HG02970 (cell line): ENCODE data around the gene TRIM46.
"Not testable (repeated sequence)": the region's sequence is repeated elsewhere in the genome, so short reads cannot be mapped to it uniquely, and the experiment has no call there.

Experiments
- ATAC-seq: cut with Tn5 transposase; IDR thresholded peaks from one replicate; pipeline ENCODE4 v1.9.1; 2021; ENCODE audit warnings: mild to moderate bottlenecking, moderate library complexity, moderate number of reproducible peaks; ENCODE audit not compliant: unreplicated experiment, low FRiP score

Gene TRIM46

GRCh38 chr1:155200920-155201319 lies 27.3 kb downstream of the TRIM46 start:
- ATAC-seq, result no peak

DNA sequence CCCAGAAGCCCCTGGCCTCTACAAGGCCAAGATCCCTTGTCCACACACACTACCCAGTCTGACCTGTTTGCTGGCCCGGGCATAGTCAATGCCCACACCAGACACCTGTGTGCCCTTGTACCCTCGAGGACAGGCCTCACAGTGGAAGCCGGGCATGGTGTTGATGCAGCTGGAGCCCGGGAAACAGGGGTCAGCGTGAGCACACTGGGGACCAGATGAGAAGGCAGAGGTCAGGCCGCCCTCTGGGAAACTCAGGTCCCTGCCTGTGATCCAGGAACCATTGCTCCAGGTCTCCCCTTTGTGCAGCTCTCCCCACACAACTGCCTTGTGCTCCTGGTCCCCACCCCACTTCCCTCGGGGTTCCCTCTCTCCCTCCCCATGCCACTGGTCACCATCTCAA lies 28.5 kb downstream of the TRIM46 start:
- no peak for ATAC-seq

DNA sequence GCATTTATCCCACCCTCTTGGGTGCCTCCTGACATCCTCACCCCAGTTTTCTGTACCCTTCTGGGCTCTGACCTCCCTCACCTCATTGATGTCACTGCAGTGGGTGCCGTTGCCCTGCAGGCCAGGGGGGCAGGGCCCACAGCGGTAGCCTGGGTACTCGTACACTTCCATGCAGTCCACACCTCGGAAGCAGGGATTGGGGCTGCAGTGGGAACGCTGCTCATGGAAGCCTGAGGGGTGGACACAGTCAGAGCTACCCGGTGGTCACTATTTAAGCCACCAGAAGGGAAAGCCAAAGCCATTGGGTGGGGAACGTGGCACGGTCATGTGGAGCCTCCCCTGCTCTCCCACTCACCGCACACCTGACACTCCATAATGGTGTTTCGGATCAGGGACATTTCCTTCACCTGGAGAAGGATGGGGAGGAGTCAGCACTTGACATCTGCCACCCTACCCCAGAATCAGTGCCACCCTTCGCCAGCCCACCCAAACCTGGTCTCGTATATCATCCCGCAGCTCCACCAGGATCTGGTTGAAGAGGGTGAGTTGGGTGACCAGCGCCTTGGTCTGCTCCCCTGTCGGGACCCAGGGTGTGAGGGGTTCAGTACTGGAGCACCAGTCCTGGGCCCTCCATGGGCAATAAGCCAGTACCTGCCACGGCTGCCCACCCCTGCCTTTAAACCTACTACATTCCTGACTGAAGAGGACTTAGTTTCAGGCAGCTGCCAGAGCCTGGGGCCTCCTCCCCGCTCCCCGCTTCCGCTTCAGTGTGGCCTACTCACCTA lies 29.3 kb downstream of the TRIM46 start:
- no peak for ATAC-seq

GRCh38 chr1:155205035-155205434 lies 31.4 kb downstream of the TRIM46 start:
- no peak for ATAC-seq

- ATAC-seq, result no peak
Observed at GRCh38 chr1:155205969-155206593, 32.4 kb downstream of the TRIM46 start.

GRCh38 chr1:155206891-155207805 lies 33.5 kb downstream of the TRIM46 start:
- no peak for ATAC-seq

DNA sequence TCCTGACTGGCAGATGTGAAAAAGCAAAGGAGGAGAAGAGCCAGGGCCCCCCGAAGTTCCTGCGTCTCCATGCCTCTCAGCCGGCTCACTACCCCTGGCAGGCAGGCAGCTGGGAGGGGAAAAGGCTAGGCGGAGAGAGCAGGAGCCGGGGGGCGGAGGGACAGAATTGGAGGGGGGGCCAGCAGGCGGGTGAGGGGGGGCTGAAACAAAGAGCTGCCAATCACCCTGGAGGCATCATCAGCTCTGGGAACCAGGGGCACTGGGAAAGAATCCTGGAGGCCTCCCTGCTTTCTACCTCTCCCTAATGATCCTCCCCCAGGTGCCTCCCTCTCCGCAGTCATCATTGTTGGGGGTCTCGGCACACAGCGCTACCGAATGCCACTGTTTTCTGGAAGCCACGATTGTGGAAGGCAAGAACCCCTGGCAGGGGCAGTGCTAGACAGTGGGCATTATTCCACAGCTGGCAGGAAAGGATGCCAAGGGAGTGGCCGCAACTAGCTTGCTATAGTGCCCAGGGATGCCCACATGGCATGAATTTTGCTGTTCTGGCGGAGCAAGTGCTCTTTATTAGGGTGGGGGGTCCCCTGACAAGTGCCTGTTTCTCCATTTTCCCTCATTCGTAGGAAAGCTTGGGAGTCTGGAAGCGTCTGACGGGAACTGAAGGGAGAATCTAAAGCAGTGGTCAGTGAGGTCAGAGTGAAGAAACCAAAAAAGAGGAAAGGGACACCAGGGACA lies 34.3 kb downstream of the TRIM46 start, which contains the start of gene THBS3:
Gene THBS3 (minus strand): TSS at position 92 of the 735 bp plus-strand sequence. CDS start 21 bp downstream, at position 71.
- no peak for ATAC-seq

DNA sequence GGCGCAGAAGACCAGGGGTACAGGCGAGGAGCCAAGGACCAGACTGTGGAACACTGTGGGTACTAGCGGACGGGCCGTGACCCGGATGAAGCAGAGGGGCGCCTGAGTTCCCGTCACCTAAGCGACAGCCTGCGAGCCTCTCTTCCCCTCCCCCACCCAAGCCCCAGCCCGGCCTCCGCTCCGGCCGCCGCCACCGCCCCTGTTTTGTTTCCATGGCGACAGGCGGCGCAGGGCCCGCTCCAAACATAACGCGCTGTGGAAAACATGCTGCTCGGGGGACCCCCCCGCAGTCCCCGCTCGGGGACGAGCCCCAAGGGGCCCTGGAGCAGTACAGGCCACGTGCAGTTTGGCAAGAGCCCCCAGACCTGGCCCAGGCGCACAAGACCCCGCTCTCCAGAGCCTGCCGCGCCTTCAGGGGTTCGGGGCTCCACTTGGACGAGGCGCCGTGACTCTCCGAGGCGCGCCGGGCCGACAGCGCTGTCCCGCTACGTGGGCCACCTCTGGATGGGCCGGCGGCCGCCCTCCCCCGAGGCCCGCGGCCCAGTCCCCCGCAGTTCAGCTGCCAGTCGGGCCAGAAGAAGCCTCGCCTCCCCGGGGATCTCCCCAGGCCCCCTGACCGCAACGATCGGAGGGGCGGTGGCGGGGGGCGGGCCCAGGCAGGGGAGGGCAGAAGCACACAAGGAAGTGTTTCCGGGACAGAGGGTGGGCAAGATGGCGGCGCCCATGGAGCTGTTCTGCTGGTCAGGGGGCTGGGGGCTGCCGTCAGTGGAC lies 35.1 kb downstream of the TRIM46 start, which contains the start of gene MTX1:
Gene MTX1 (plus strand): TSS at position 155 of the 771 bp plus-strand sequence. CDS start 110 bp downstream, at position 265.
- ATAC-seq, result peak; percentile 67

GRCh38 chr1:155209312-155209721 lies 35.7 kb downstream of the TRIM46 start:
- ATAC-seq, result no peak

GRCh38 chr1:155210314-155211104 lies 36.9 kb downstream of the TRIM46 start:
- no peak for ATAC-seq

DNA sequence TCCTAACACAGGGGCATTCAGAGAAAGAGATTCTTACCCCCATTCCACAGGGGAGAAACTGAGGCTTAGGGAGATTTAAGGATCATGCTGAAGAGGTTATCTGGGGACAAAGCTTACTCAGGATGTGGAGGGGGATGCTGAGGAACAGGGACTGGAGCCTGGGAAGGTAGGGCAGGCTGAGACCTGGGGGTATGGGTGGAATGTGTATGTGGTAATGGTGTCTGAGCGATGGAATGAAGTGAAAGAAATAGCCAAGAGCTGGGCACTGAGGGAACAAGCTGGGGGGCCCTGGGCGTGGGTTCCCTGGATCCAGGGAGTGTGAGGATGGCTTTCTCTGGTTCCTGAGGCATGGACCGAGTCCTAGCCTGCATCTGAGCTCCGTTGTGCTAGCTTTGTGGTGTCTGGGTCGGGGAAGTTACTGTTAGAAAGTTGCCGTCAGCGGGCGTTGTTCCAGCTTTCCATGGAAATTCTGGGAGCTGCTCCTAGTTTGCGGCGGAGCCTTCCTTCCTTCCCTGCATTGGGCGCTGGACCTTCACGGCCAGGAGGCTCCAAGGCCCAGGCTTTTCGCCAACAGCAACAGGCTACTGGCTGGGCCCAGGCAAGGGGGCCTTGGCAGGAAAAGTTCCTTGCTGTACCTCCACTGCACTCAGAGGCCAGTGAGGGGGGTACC lies 37.9 kb downstream of the TRIM46 start:
- not testable (repeated sequence) for ATAC-seq

- not testable (repeated sequence) for ATAC-seq
Observed at GRCh38 chr1:155212051-155212440, 38.4 kb downstream of the TRIM46 start.

- not testable (repeated sequence) for ATAC-seq
Observed at GRCh38 chr1:155214702-155215101, 41.1 kb downstream of the TRIM46 start.

DNA sequence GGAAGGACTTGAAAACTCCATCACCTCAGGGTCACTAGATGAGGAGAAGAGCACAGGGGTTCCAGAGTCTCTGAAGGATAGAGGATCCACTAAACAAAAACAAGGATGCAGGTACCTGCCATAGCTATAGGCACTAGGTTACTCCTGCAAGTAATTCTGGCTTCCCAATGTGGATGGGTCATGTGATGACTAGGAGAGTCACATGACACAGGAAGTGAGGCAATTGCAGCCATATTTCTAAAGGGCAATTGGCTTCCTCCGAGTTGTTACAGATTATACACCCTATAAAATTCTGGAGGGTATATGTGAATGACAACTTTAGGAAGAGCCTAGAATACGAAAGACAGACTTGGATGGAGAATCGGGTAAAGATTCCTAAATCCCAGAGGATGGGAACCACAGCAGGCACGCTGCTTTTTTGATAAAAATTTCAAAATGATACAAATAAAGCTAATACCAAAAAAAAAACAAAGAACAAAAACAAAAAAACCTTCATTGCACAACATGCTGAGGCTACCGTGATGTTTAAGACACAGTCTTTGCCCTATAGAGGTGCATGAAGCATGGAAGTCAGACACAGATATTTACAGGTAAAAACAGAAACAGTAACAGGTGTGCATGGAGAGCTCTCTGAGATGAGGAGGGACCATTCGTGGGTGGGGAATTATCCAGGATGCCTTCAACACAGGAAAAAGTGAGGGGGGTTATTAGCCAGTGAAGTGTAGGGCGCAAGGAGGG lies 45.4 kb downstream of the TRIM46 start:
- no peak for ATAC-seq

DNA sequence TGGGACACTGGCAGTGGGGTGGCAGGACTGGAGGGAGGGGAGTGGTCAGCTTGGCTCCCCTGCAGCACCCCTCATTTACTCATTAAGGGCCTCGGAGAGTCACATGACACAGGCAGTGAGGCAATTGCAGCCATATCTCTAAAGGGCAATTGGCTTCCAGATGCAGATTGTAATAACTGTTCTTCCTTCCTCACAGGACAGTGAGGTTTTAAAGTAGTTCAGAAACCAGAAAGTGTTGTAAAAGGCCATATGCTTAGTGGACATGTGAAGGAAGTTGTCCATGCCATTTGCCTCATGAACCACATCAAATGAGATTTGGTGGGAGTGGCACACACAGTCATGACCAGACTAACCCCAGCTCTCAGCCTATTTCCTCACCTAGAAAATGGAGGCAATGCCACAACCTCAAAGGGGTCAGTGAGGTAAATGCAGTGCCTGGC lies 46.0 kb downstream of the TRIM46 start:
- no peak for ATAC-seq

- not testable (repeated sequence) for ATAC-seq
Observed at GRCh38 chr1:155220211-155220965, 46.7 kb downstream of the TRIM46 start.
